Measurements from ENCODE around the gene PSMD1. TPM values are rescaled to one million over a fixed set of nuclear protein-coding genes. Genes with fewer than 3 reads are reported as not detected.

Gene PSMD1
- total RNA-seq, 1 donor from 2014 or later, result 119 TPM

GRCh38 chr2:231184319-231184718 lies 127.7 kb downstream of the PSMD1 start:
- Mint-ChIP-seq H3K4me1 (ENCODE audit: unreplicated experiment) (peaks cover 18% of the 10 kb centered on the region), H3K4me3 (ENCODE audit: unreplicated experiment) (no peak overlapping the region), H3K27me3 (ENCODE audit: unreplicated experiment) (peaks cover 5% of the 10 kb centered on the region), H3K9me3 (ENCODE audit: unreplicated experiment) (no peaks in the 10 kb centered on the region), H3K27ac (ENCODE audit: unreplicated experiment) (no peak overlapping the region), H3K36me3 (ENCODE audit: low read depth, unreplicated experiment) (no peaks in the 10 kb centered on the region)
- DNase-seq (ENCODE audit: low spot score), result no peak
- TF ChIP-seq CTCF (IDR thresholded peaks at IDR 0.05; ENCODE audit: unreplicated experiment), result no peak

- peaks cover 14% of the 10 kb centered on the region for H3K4me1 Mint-ChIP-seq (ENCODE audit: unreplicated experiment)
- H3K27ac Mint-ChIP-seq (ENCODE audit: unreplicated experiment), result no peak overlapping the region
- peaks cover 5% of the 10 kb centered on the region for H3K27me3 Mint-ChIP-seq (ENCODE audit: unreplicated experiment)
- H3K9me3 Mint-ChIP-seq (ENCODE audit: unreplicated experiment), result no peaks in the 10 kb centered on the region
- no peak for DNase-seq (ENCODE audit: low spot score)
- no peak overlapping the region for H3K4me3 Mint-ChIP-seq (ENCODE audit: unreplicated experiment)
- H3K36me3 Mint-ChIP-seq (ENCODE audit: low read depth, unreplicated experiment), result no peaks in the 10 kb centered on the region
- no peak for TF ChIP-seq CTCF (IDR thresholded peaks at IDR 0.05; ENCODE audit: unreplicated experiment)
Observed at GRCh38 chr2:231185050-231185725, 128.5 kb downstream of the PSMD1 start.

GRCh38 chr2:231185886-231186285 lies 129.2 kb downstream of the PSMD1 start:
- Mint-ChIP-seq H3K36me3 (ENCODE audit: low read depth, unreplicated experiment) (no peaks in the 10 kb centered on the region), H3K9me3 (ENCODE audit: unreplicated experiment) (no peaks in the 10 kb centered on the region), H3K27me3 (ENCODE audit: unreplicated experiment) (peaks cover 5% of the 10 kb centered on the region), H3K4me1 (ENCODE audit: unreplicated experiment) (peaks cover 14% of the 10 kb centered on the region), H3K27ac (ENCODE audit: unreplicated experiment) (no peak overlapping the region), H3K4me3 (ENCODE audit: unreplicated experiment) (no peak overlapping the region)
- TF ChIP-seq CTCF (IDR thresholded peaks at IDR 0.05; ENCODE audit: unreplicated experiment), result no peak
- DNase-seq (ENCODE audit: low spot score), result no peak

GRCh38 chr2:231186325-231186724 lies 129.7 kb downstream of the PSMD1 start:
- no peak for DNase-seq (ENCODE audit: low spot score)
- H3K27ac Mint-ChIP-seq (ENCODE audit: unreplicated experiment), result no peak overlapping the region
- TF ChIP-seq CTCF (IDR thresholded peaks at IDR 0.05; ENCODE audit: unreplicated experiment), result no peak
- no peaks in the 10 kb centered on the region for H3K36me3 Mint-ChIP-seq (ENCODE audit: low read depth, unreplicated experiment)
- H3K9me3 Mint-ChIP-seq (ENCODE audit: unreplicated experiment), result no peaks in the 10 kb centered on the region
- peaks cover 14% of the 10 kb centered on the region for H3K4me1 Mint-ChIP-seq (ENCODE audit: unreplicated experiment)
- no peak overlapping the region for H3K4me3 Mint-ChIP-seq (ENCODE audit: unreplicated experiment)
- H3K27me3 Mint-ChIP-seq (ENCODE audit: unreplicated experiment), result peaks cover 5% of the 10 kb centered on the region

GRCh38 chr2:231187736-231188505 lies 131.3 kb downstream of the PSMD1 start:
- peaks cover 5% of the 10 kb centered on the region for H3K27me3 Mint-ChIP-seq (ENCODE audit: unreplicated experiment)
- TF ChIP-seq CTCF (IDR thresholded peaks at IDR 0.05; ENCODE audit: unreplicated experiment), result no peak

More at GRCh38 chr2:231187736-231188505, 131.3 kb downstream of the PSMD1 start:
- Mint-ChIP-seq H3K4me1 (ENCODE audit: unreplicated experiment) (peaks cover 7% of the 10 kb centered on the region), H3K27ac (ENCODE audit: unreplicated experiment) (no peak overlapping the region), H3K9me3 (ENCODE audit: unreplicated experiment) (no peaks in the 10 kb centered on the region), H3K4me3 (ENCODE audit: unreplicated experiment) (no peak overlapping the region), H3K36me3 (ENCODE audit: low read depth, unreplicated experiment) (no peaks in the 10 kb centered on the region)
- no peak for DNase-seq (ENCODE audit: low spot score)
